Smooth muscle cell (in vitro differentiated cells): ENCODE results near the gene PAMR1. TPM values are rescaled to one million over a fixed set of nuclear protein-coding genes. Genes with fewer than 3 reads are reported as not detected.

Source experiments
- DNase-seq: peaks from one replicate; lab custom pipeline; 2025; ENCODE audit not compliant: unreplicated experiment; lab: John Stamatoyannopoulos, UW
- H2AFZ ChIP-seq: fragments of 200-600 bp; sonication (generic); 2 replicates; pipeline ENCODE4 v1.6.0; 2016; ENCODE audit warnings: antibody characterized with exemption, low read depth, mild to moderate bottlenecking
- H3F3A ChIP-seq: fragments of 200-600 bp; sonication (generic); 2 replicates; pipeline ENCODE4 v1.6.0; 2017; ENCODE audit warnings: antibody characterized with exemption, low read depth
- H3K27ac ChIP-seq: fragments of 200-600 bp; sonication (generic); 2 replicates; pipeline ENCODE4 v1.5.1; 2016; ENCODE audit warnings: low read depth, mild to moderate bottlenecking
- H3K27me3 ChIP-seq: fragments of 200-600 bp; sonication (generic); 2 replicates; pipeline ENCODE4 v1.6.1; 2016; ENCODE audit warnings: low read depth, mild to moderate bottlenecking
- H3K36me3 ChIP-seq: fragments of 200-600 bp; sonication (generic); 2 replicates; pipeline ENCODE4 v1.5.1; 2016; ENCODE audit warnings: low read depth
- H3K4me1 ChIP-seq: fragments of 200-600 bp; sonication (generic); 2 replicates; pipeline ENCODE4 v1.5.1; 2016; ENCODE audit warnings: low read depth
- H3K4me2 ChIP-seq: fragments of 200-600 bp; sonication (generic); 2 replicates; pipeline ENCODE4 v1.6.0; 2016; ENCODE audit warnings: mild to moderate bottlenecking
- H3K4me3 ChIP-seq: fragments of 200-600 bp; sonication (generic); 2 replicates; pipeline ENCODE4 v1.5.1; 2016; ENCODE audit warnings: mild to moderate bottlenecking
- H3K79me2 ChIP-seq: fragments of 200-600 bp; sonication (generic); 2 replicates; pipeline ENCODE4 v1.6.0; 2016; ENCODE audit warnings: low read depth, mild to moderate bottlenecking
- H3K9ac ChIP-seq: fragments of 200-600 bp; sonication (generic); 2 replicates; pipeline ENCODE4 v1.6.0; 2016; ENCODE audit warnings: low read depth
- H3K9me3 ChIP-seq: fragments of 200-600 bp; sonication (generic); replicated peaks from 2 replicates; pipeline ENCODE4 v1.5.1; 2016; ENCODE audit warnings: low read depth
- H4K20me1 ChIP-seq: fragments of 200-600 bp; sonication (generic); 2 replicates; pipeline ENCODE4 v1.6.0; 2016; ENCODE audit warnings: low read depth
- CTCF ChIP-seq: fragments of 200-600 bp; sonication (generic); IDR thresholded peaks from 2 replicates; pipeline ENCODE4 v1.5.1; 2017; ENCODE audit warnings: borderline replicate concordance, mild to moderate bottlenecking, antibody characterized with exemption; ENCODE audit not compliant: insufficient read depth, poor library complexity, severe bottlenecking
- WGBS: methylation state at CpG from one replicate; pipeline ENCODE4 v1.1.7; 2016; ENCODE audit warnings: low lambda C conversion rate; 5-methylcytosine and 5-hydroxymethylcytosine counted together
- polyA plus RNA-seq: library from polyadenylated mRNA; unstranded; fragments of >200 nt; fragmentation: Nextera tagmentation; extraction: Ambion mirVana; gene quantifications from 2 replicates; pipeline ENCODE4 v1.2.1, GENCODE V29; 2016
- total RNA-seq: library from RNA; depleted of rRNA; stranded (reverse); fragments of >200 nt; gene quantifications from 2 replicates; pipeline ENCODE4 v1.2.3, GENCODE V29; 2014

The PAMR1 gene
- total and polyA plus RNA-seq, 2 experiments from 2014 or later: 87.7 to 128 TPM

- H3K4me1 ChIP-seq: no peaks in the 10 kb centered on the region
- H3K9ac ChIP-seq: no peak overlapping the region
- no peaks in the 10 kb centered on the region for H3K9me3 ChIP-seq
- no peak overlapping the region for H2AFZ ChIP-seq
- no peak overlapping the region for H3K4me2 ChIP-seq
- H3K79me2 ChIP-seq: no peaks in the 10 kb centered on the region
- no peaks in the 10 kb centered on the region for H3F3A ChIP-seq
- H3K4me3 ChIP-seq: no peak overlapping the region
- no peak overlapping the region for H3K27ac ChIP-seq
- no peaks in the 10 kb centered on the region for H3K36me3 ChIP-seq
- no peaks in the 10 kb centered on the region for H4K20me1 ChIP-seq
- DNase-seq: no peak
- WGBS: 91% methylated on average over 4 of the region's 4 CpGs
- no peaks in the 10 kb centered on the region for H3K27me3 ChIP-seq
- TF ChIP-seq CTCF: no peak
Measured at GRCh38 chr11:35501776-35502175, 23.6 kb downstream of the PAMR1 start.

- no peaks in the 10 kb centered on the region for H3K36me3 ChIP-seq
- no peak overlapping the region for H3K9ac ChIP-seq
- no peak for TF ChIP-seq CTCF
- no peak for DNase-seq
- no peak overlapping the region for H3K4me2 ChIP-seq
- H3K4me1 ChIP-seq: no peaks in the 10 kb centered on the region
- H2AFZ ChIP-seq: no peak overlapping the region
- no peaks in the 10 kb centered on the region for H3K79me2 ChIP-seq
- H4K20me1 ChIP-seq: no peaks in the 10 kb centered on the region
- no peaks in the 10 kb centered on the region for H3F3A ChIP-seq
- no peak overlapping the region for H3K4me3 ChIP-seq
- H3K27ac ChIP-seq: no peak overlapping the region
- H3K9me3 ChIP-seq: no peaks in the 10 kb centered on the region
- no peaks in the 10 kb centered on the region for H3K27me3 ChIP-seq
Measured at GRCh38 chr11:35500744-35501143, 24.7 kb downstream of the PAMR1 start.

- no peak for TF ChIP-seq CTCF
- no peak overlapping the region for H2AFZ ChIP-seq
Measured at GRCh38 chr11:35496416-35496815, 29.0 kb downstream of the PAMR1 start.

GRCh38 chr11:35494957-35495490 is 30.4 kb downstream of the PAMR1 start:
- Histone ChIP-seq H3K4me3 (no peak overlapping the region), H3K9ac (no peak overlapping the region), H3K9me3 (no peaks in the 10 kb centered on the region), H2AFZ (no peak overlapping the region), H3K4me1 (no peaks in the 10 kb centered on the region), H3F3A (peaks cover 9% of the 10 kb centered on the region), H3K27me3 (no peaks in the 10 kb centered on the region), H3K79me2 (no peaks in the 10 kb centered on the region), H3K4me2 (no peak overlapping the region), H3K27ac (no peak overlapping the region), H4K20me1 (no peaks in the 10 kb centered on the region), H3K36me3 (no peaks in the 10 kb centered on the region)
- no peak for DNase-seq
- no peak for TF ChIP-seq CTCF
- 97% methylated on average over 5 of the region's 5 CpGs for WGBS

More at GRCh38 chr11:35496416-35496815, 29.0 kb downstream of the PAMR1 start:
- Histone ChIP-seq H3K4me1 (no peaks in the 10 kb centered on the region), H3F3A (peaks cover 5% of the 10 kb centered on the region), H3K4me3 (no peak overlapping the region), H3K36me3 (no peaks in the 10 kb centered on the region), H3K27ac (no peak overlapping the region), H3K27me3 (no peaks in the 10 kb centered on the region), H3K79me2 (no peaks in the 10 kb centered on the region), H3K4me2 (no peak overlapping the region), H4K20me1 (no peaks in the 10 kb centered on the region), H3K9me3 (no peaks in the 10 kb centered on the region), H3K9ac (no peak overlapping the region)
- no peak for DNase-seq
- WGBS: 81% methylated on average over 1 of the region's 1 CpG
